ENCODE data around the gene STXBP5L.
"Not testable (repeated sequence)": the region's sequence is repeated elsewhere in the genome, so short reads cannot be mapped to it uniquely, and the experiment has no call there.

STXBP5L gene

DNA sequence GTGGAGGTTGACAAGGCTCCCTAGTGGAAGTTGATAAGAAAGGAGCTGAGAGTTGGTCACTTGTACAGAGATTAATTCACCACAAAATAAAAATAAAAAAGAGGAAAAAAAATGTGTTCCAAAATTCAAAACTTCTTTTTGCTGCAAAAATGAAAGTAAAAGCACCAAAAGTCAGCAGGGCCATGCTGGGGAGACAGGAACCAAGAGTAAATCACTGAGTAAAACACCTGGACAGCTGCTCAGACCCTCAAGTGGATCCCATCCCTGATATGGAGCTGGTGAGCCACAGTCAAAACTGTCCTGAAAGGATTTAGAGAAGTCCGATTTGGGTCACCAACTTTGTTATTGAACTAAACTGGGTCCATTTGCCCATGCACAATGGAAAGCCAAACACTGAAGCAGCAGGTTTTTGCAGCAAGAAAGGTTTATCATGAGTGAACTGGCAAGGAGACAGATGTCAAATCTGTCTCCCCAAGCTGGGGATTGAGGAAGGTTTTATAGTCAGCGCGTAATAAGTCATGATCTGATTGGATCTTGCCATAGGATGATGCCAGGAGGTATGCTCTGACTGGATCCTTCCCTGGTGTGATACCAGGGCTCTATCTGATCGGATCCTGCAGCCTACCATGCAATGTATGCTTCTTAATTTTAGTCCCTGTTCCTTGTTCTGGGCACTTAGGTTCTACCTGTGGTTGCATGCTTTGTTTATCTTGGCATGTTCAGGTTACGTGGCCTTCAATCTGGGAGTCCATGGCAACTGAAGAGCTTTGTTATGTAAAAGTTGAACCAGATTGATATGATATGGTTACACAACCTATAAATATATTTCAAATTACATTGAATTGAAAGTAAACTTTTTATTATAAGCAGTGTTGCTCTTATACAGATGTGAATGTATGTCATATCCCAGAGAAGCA is 324.6 kb downstream of the STXBP5L start:
- DNase-seq: peak; percentile 7

DNA sequence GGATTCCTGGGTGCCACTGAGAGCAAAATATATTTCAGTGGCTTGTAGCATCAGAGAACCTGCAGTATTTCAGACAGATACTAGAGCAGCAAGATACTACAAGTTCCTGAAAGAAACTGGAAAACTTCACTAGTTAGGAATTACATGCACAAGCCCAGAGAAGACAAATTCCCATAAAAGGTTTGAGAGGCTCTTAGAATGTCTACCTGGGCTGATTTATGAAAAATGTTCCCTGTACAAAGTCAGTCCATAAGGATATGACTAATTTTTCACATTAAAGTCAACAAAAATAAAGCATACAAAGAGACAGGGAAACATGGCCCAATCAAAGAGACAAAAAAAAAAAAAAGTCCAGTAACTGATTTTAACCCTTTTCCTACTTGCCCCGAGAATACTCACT is 335.2 kb downstream of the STXBP5L start:
- DNase-seq: no peak

DNA sequence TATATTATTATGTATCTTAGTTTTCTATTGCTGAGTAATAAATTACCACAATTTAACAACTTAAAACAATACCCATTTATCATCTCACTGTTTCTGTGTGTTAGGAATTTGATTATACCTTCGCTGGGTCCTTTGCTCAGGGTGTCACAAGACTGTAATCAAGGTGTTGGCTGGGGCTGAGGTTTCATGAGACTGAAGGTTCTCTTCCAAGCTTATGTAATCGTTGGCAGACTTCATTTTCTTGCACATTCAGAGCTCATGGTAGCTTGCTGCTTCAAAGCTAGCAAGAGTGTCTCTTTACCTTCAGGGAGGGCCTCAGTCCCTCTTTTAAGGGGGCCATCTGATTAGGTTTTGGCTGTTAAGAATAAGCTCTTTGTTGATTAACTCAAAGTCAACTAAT is 344.7 kb downstream of the STXBP5L start:
- DNase-seq: no peak

DNA sequence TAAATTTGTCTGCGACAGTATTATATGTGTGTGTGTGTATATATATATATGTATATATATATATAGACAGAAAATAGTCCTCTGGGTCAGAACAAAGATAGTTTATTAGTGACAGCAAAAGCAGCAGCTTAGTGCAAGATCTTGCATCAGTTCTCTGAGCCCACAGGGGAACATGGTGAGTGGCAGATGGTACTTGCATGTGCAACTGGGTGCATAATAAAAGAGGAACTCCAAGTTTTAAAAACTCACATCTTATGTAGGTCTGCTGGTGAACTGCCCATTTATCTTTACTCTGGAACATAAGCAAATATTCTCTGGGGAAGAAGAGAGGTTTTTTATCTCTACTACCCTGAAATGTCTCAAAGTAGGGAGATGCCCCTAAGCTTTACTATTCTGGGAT is 361.4 kb downstream of the STXBP5L start:
- DNase-seq: no peak

DNA sequence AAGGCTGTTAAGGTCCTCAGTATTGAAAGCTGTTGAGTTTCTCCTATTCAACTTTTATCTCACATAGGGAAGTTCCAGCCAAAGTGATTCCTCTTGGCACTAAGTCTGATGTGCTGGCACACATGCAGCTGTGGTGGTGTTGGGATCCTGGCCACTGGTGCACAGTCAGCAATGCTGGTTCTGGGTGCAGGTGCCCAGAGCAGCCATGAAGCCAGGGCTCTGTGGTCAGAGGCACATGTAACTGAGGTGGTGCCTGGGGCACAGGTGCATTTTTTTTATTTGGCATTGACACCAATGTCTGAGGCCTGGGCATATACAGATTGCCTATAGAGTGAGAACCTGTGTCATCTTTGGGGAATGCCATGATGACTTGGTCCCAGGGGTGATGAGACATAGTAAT is 366.4 kb downstream of the STXBP5L start:
- peak; percentile 77 for DNase-seq

DNA sequence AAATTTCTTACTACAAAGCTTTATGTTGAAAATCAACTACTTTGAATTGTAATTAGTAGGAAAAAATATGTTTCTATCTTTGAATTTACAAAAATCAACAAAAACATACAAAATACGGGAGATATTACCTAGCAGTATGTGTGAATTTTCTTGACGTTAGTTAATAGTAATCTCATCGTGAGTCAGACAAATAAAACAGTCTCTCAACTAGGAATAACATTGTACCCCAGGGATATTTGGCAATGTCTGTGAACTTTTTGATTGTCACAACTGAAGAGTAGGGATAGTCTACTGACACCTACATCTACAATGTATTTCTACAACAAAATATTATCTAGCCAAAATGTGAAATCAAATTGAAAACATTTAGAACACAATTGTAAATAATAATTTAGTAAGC is 387.4 kb downstream of the STXBP5L start:
- DNase-seq: no peak

DNA sequence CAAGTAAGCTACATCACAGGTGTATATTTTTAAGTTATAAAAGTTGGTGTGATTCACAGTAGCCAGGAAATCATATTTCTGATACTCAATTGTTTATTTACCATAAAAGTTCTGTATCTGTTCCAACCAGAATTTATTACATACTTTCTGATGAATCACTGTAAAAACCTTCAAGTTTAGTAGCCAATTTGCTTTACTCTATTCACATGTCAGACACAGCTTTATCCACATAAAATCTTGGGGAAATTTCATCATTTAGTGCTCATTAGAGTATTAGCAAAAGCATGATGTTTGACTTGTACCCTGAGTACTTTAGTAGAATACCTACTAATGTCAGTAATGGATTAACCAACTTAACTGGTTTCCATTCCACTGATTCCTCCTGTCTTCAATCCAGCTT is 388.0 kb downstream of the STXBP5L start:
- DNase-seq: no peak

DNA sequence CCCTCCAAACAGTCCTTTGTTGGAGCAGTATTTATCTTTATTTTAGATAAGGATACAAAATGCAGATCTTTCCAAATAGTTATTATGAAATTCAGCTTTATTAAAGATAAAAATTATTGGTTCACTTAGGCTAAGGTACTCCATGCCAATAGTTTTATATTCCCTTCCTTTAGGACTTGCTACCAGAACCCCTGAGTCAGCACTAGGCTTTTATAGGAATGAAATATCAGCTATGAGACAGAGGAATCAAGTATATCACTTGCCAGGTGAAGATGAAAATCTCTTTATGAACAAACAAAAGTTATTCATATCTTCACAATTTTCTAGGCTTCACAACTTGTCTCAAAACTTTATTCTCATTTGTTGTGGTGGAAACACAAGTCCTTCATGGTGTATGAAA is 416.3 kb downstream of the STXBP5L start:
- no peak for DNase-seq

DNA sequence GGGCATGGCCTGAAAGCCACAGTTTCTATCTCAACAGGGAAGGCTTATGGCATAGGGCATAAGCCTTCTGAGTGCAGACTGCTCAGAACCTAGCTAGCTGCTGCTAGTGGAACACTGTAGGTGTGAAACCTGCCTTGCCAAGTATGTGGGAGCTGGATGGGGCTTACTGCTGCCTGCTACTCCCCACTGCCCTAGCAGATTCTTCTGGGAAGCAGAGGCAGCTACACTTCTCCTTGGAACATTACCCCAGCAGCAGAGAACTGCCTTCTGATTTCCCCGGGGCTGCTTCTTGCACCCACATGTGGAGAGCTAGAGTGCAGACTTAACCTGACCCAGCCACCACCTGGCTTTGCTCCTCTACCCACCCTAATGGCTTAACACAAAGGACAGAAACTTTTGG is 422.1 kb downstream of the STXBP5L start:
- no peak for DNase-seq

DNA sequence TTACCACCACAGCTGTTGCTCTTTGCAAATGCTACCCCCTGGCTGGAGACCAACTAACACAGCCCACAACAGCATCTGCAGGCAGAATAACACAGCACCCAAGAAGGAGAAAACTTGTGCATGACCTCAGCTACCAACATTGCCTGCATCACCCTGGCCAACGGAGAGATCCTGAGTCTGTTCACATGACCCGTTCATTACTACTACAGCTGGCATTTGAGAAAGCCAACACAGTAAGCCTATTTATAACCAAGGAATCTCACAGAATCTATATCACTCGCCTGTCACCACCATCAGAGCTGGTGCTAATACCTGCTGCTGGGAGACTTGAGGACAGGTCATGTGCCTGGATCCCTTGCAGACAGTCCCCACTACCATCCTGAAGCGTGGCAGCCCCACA is 422.6 kb downstream of the STXBP5L start:
- no peak for DNase-seq

DNA sequence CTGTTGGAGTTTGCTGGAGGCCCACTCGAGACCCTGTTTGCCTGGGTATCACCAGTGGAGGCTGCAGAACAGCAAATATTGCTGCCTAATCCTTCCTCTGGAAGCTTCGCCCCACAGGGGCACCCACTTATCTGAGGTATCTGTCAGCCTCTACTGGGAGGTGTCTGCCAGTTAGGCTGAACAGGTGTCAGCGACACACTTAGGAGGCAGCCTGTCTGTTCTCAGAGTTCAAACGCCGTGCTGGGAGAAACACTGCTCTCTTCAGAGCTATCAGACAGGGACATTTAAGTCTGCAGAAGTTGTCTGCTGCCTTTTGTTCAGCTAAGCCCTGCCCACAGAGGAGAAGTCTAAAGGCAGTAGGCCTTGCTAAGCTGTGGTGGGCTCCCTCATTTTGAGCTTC is 448.0 kb downstream of the STXBP5L start:
- DNase-seq: not testable (repeated sequence)

DNA sequence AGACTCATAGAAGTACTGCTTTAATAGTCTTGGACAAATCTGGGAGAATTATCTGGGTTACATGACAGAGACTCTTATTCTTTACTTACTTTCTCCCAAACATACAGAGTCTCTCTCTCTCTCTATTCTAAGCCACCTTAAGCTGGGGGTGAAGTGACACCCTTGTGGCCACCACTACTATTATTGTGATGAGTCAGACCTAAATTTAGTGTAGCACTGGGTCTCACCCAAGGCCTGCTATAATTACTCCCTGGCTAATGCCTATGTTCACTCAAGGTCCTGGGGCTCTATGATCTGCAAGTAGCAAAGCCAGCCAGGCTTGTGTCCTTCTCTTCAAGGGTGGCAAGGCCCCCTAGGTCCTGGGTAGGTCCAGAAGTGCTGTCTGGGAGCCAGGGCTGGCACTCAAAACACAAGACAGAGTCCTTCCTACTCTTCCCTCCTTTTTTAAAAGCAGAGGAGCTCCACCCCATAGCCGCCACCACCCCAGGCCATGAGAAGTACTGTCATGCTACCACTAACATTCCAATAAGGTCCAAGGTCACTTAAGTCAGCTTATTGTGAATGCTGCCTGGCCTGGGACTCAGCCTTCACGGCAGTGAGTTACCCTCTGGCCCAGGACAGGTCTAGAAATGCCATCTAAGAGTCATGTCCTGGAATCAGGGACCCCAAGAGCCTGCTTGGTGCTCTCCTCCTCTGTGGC is 454.2 kb downstream of the STXBP5L start:
- no peak for DNase-seq

DNA sequence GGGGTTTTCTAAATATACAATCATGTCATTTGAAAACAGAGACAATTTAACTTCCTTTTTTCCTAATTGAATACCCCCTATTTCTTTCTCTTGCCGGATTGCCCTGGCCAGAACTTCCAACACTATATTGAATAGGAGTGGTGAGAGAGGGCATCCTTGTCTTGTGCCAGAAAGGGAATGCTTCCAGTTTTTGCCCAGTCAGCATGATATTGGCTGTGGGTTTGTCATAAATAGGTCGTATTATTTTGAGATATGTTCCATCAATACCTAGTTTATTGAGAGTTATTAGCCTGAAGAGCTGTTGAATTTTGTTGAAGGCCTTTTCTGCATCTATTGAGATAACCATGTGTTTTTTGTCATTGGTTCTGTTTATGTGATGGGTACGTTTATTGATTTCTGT is 480.3 kb downstream of the STXBP5L start:
- not testable (repeated sequence) for DNase-seq

DNA sequence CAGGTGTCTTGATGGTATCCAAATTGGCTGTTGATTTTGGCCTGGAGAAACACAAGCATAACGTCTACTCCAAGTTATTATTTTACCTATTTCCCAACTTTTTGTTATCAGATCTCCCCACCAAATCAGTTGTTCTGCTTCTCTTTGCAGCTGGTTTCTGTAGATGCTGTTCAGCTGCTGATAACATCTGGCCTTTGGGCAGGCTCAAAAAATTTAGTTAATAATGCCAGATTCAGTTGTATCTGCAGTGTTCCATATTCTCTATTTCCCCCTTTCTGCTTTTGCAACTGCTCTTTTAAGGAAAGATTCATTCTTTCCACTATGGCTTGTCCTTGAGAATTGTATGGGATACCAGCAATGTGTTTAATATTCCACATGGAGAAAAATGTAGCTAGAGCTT is 488.0 kb downstream of the STXBP5L start:
- not testable (repeated sequence) for DNase-seq

DNA sequence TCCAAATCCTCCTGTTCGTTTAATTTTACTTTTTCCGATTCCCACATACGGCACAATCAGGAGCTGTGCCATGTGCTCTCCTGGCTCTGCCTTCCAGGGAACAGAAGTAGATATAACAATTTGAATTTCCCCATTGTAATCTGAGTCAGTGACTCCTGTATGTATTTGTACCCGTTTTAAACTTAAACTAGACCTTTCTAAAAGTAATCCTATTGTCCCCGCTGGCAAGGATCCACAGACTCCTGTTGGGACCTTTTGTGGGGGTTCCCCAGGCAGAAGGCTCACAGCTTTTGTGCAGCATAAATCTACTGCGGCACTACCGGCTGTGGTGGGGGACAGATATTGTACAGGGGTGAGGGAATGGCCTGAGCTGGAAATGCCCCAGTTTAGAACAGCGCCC is 490.0 kb downstream of the STXBP5L start:
- not testable (repeated sequence) for DNase-seq

DNA sequence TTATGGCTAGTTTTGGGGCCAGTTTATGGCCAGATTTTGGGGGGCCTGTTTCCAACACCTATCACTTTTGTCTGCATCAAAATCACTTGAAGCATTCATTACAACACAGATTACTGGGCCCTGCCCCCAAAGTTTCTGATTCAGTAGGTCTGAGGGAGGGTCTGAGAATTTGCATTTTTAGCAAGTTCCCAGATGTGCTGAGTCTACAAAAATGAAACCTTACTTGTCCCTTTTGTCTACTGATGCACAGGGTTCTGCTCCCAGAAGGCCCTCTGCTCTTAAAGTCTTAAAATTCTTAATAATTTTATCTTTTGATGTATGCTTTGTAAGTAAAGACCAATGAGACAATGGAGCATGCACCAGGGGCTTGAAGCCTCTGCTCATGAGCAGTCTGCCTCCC is 491.8 kb downstream of the STXBP5L start:
- DNase-seq: no peak

DNA sequence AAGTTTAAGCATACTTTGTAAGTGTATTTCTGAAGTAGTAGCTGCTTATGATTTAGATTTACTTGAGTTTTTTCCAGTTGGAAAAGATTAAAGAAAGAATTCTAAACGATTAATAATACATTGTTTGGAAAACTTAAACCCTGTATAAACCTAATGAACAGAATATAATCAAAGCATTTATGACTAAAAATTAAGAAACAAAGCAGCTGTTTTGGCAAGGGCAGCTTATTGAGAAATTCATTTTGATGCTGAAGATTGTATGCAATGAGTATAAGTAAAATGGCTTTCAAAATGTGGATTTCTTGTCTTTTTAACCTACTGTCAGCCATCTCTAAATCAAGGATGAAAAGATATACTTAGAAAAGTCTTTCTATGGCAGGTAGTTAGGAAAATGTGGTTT is 497.6 kb downstream of the STXBP5L start:
- no peak for DNase-seq

DNA sequence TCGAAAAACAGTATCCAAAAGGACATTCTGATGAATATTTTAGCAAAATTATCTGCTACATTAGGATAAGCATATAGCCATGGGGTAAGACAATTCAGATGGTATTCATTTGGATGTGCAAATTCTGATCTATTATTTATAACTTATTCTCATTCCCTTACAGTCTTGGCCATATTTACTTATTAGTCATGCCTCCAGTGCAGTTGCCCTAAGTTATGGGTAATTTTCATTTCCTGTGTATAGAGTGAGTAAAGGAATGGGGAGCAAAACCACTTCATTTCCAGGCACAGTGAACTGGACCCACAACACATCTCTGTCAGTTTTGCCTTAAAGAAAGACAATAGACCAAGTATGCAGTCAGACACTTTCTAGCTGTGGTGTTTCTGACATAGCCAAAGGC is 503.5 kb downstream of the STXBP5L start:
- DNase-seq: no peak

DNA sequence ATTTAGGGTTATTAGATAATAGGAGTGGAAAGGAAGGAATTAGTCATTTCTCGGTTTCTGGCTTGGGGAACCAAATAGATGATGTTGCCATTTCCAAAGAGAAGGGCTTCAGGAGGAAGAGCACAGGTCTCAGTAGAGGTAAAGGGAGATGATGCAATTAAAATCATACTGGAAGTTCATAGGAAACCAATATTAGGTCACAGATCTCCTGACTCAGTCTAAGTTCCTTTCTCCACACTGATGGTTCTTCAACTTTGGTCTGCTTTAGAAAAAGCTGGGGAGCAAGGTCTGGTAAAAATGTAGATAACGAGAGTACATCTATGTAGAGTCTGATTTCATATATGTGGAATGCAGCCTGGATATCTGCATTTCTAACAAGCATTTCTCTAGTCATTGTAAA is 506.9 kb downstream of the STXBP5L start:
- no peak for DNase-seq

DNA sequence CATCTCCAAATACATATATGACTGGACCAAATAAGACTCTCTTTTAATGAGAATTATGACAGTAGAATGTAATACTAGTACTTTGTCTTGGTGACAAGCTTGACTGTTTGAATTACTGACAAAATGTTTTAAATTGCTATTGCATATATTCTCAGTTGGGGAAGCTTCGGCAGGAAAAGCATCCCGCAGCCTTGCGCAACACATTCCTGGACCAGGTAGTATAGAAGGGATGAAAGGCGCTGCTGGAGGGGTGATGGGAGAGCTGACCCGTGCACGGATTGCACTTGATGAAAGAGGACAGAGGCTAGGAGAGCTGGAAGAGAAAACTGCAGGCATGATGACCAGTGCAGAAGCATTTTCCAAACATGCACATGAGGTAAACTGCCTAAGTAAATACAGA is 510.2 kb downstream of the STXBP5L start:
- no peak for DNase-seq

DNA sequence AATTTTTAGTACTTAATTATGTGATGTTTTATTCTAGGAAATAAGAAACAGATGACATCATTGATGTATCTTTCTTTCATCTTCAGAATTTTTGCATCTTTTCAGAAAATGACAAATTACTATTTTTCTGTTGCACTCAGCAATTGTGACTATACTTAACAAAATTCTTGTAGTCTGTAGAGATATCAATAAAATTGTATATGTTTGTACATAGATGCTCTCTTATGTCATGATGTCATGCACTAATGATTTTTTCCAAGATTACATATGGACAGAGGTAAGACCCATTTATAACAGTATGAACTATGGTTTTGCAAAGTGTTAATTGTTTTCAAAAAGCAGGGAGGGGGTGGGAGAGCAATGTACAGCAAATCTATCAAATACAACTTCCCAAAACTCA is 516.5 kb downstream of the STXBP5L start:
- DNase-seq: no peak

DNA sequence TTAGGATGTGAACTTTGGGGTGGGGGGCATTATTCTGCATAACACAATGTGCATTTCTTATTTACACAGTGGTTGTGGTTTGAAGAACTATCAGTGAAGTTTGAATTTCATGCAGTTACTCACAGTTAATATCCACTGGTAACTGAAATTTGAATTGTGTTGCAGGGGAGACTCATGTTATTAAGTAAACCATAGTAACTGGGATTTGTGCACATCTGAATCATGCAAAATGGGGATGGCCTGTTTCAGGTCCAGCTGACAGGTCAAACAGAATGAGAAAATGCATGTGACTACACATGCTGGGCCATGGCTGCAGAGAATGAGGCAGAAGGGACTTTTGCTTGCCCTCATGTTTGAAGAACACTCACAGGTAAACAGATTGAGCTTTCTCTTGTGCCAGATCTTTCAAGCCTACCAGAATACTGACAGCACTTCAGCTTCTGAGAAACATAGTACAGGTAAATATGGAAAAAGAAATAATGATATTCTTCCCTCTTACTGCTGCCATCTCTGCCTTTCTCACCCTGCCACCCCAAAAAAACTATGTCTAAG is 522.7 kb downstream of the STXBP5L start:
- no peak for DNase-seq

DNA sequence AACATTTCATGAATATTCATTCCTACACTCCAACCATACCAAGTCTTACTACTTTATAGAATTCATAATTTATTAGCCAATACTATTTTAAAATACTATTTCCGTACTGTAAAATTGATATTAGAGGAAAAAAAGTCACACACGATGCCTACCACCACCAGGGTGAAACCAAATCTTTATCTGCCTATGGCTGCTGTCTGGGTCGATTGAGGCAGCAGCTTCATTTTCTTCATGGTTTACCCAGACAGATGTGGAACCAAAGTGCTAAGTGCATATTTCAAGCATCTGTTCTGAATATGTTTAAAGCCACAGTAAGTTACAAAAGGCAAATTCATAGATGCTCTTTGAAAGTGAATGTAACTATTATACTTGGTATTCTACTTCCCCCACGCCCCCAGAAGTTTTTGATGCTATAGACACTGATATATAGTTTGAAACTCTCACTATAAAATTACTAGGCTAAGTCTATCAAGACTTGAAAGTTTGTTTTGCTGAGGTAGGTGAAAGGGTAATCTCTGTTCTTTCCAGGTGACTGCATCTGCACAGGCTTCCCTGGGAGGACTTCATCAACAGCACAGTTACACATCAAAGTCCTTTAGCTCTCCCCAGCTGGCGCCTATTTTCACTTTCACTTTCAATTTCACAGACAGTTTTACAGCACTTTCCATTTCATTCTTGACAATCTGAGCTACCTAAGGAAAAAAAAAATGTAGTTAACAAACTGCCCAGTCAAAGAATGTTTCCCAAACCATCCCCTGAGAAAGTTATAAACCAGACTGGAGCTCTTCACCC is 523.9 kb downstream of the STXBP5L start:
- DNase-seq: peak; percentile 78

Data from RPMI8226 (cell line).